WTC11 (cell line): ENCODE data around the gene ABCB6. TPM values are rescaled to one million over a fixed set of nuclear protein-coding genes. Genes with fewer than 3 reads are reported as not detected.
A peak's percentile ranks its signal among the peaks of the same experiment; 100 is the strongest.

ENCODE experiments used
- ATAC-seq: fragments of 200-7000 bp; cut with Tn5 transposase; 2 replicates; pipeline ENCODE4 v1.10.0; 2021; ENCODE audit warnings: mild to moderate bottlenecking, moderate library complexity
- CTCF ChIA-PET: fragments of 300-600 bp; sonication (Branson Sonifier 250); formaldehyde crosslinking; loops from one replicate; lab custom pipeline; 2021; ENCODE audit warnings: antibody characterized with exemption; lab: Charles Lee
- POLR2A ChIA-PET: fragments of 350-600 bp; sonication (Branson Sonifier 250); formaldehyde crosslinking; loops from one replicate; lab custom pipeline; 2021; ENCODE audit warnings: antibody characterized with exemption; lab: Charles Lee
- DNase-seq: peaks from one replicate; pipeline ENCODE4 v3.0.0; 2021; ENCODE audit warnings: low spot score
- H3K27ac Mint-ChIP-seq: 2 replicates; pipeline ENCODE4 v1.8.0; 2021; ENCODE audit warnings: mixed read lengths
- H3K27me3 Mint-ChIP-seq: 2 replicates; pipeline ENCODE4 v1.8.0; 2021; ENCODE audit warnings: low read depth, mild to moderate bottlenecking, moderate library complexity, mixed read lengths
- H3K36me3 Mint-ChIP-seq: 2 replicates; pipeline ENCODE4 v1.8.0; 2021; ENCODE audit warnings: mixed read lengths
- H3K4me1 Mint-ChIP-seq: 2 replicates; pipeline ENCODE4 v1.8.0; 2022; ENCODE audit warnings: mixed read lengths
- H3K4me3 Mint-ChIP-seq: 2 replicates; pipeline ENCODE4 v1.8.0; 2021; ENCODE audit warnings: mild to moderate bottlenecking, moderate library complexity, mixed read lengths
- H3K9me3 Mint-ChIP-seq: 2 replicates; pipeline ENCODE4 v1.8.0; 2021; ENCODE audit warnings: mixed read lengths
- CBFB ChIP-seq: sonication (generic); formaldehyde crosslinking; IDR thresholded peaks from 2 replicates; pipeline ENCODE4 v1.8.1; 2022; ENCODE audit warnings: mild to moderate bottlenecking, low read depth, missing genetic modification reagents
- E2F1 ChIP-seq: sonication (generic); formaldehyde crosslinking; IDR thresholded peaks from 2 replicates; pipeline ENCODE4 v1.8.0; 2022; ENCODE audit warnings: mild to moderate bottlenecking, missing genetic modification reagents
- ESRRA ChIP-seq: sonication (generic); formaldehyde crosslinking; IDR thresholded peaks from 2 replicates; pipeline ENCODE4 v1.8.1; 2022; ENCODE audit warnings: mild to moderate bottlenecking, missing genetic modification reagents, borderline replicate concordance
- HMGA2 ChIP-seq: fragments of 250-450 bp; sonication (Bioruptor Pico); IDR thresholded peaks from 2 replicates; pipeline ENCODE4 v1.4.0; 2021; ENCODE audit warnings: mild to moderate bottlenecking, moderate library complexity
- NFYB ChIP-seq: sonication (generic); formaldehyde crosslinking; conservative IDR thresholded peaks from 2 replicates; pipeline ENCODE4 v1.8.0; 2022; ENCODE audit warnings: low read depth, missing genetic modification reagents
- NR2C2 ChIP-seq: sonication (generic); formaldehyde crosslinking; IDR thresholded peaks from 2 replicates; pipeline ENCODE4 v1.8.0; 2022; ENCODE audit warnings: mild to moderate bottlenecking, missing genetic modification reagents
- NR3C1 ChIP-seq: sonication (generic); formaldehyde crosslinking; conservative IDR thresholded peaks from 2 replicates; pipeline ENCODE4 v1.8.1; 2023; ENCODE audit warnings: low read depth, mild to moderate bottlenecking, missing genetic modification reagents
- RORB ChIP-seq: fragments of 250-450 bp; sonication (Bioruptor Pico); IDR thresholded peaks from 2 replicates; pipeline ENCODE4 v1.9.0; 2021; ENCODE audit warnings: mild to moderate bottlenecking
- TP53 ChIP-seq: sonication (generic); formaldehyde crosslinking; IDR thresholded peaks from 2 replicates; pipeline ENCODE4 v1.8.1; 2023; ENCODE audit warnings: mild to moderate bottlenecking, missing genetic modification reagents
- ZBTB21 ChIP-seq: sonication (generic); formaldehyde crosslinking; IDR thresholded peaks from 2 replicates; pipeline ENCODE4 v1.8.1; 2023; ENCODE audit warnings: mild to moderate bottlenecking, missing genetic modification reagents, borderline replicate concordance
- ZNF396 ChIP-seq: fragments of 250-450 bp; sonication (Bioruptor Pico); IDR thresholded peaks from 2 replicates; pipeline ENCODE4 v1.8.0; 2021; ENCODE audit warnings: mild to moderate bottlenecking, moderate library complexity, borderline replicate concordance
- ZNF512 ChIP-seq: sonication (generic); formaldehyde crosslinking; IDR thresholded peaks from 2 replicates; pipeline ENCODE4 v1.8.1; 2022; ENCODE audit warnings: missing genetic modification reagents, borderline replicate concordance
- total RNA-seq: library from RNA; stranded (reverse); gene quantifications from 3 replicates; pipeline ENCODE4 v1.2.3, GENCODE V29; 2021
- TF ChIP-seq, protein P1 (sequence below): sonication (generic); formaldehyde crosslinking; IDR thresholded peaks from 2 replicates; pipeline ENCODE4 v1.8.1; 2023; ENCODE audit warnings: mild to moderate bottlenecking, missing genetic modification reagents
- TF ChIP-seq, protein P2 (sequence below): sonication (generic); formaldehyde crosslinking; IDR thresholded peaks from 2 replicates; pipeline ENCODE4 v1.8.0; 2022; ENCODE audit warnings: missing genetic modification reagents
- TF ChIP-seq, protein P3 (sequence below): sonication (generic); formaldehyde crosslinking; IDR thresholded peaks from 2 replicates; pipeline ENCODE4 v1.8.1; 2023; ENCODE audit warnings: mild to moderate bottlenecking, missing genetic modification reagents, moderate library complexity
- TF ChIP-seq, protein P4 (sequence below): sonication (generic); formaldehyde crosslinking; IDR thresholded peaks from 2 replicates; pipeline ENCODE4 v1.8.1; 2023; ENCODE audit warnings: mild to moderate bottlenecking, missing genetic modification reagents, moderate library complexity

The ABCB6 gene
- total RNA-seq, 1 experiment from 2014 or later = 44.8 TPM

DNA sequence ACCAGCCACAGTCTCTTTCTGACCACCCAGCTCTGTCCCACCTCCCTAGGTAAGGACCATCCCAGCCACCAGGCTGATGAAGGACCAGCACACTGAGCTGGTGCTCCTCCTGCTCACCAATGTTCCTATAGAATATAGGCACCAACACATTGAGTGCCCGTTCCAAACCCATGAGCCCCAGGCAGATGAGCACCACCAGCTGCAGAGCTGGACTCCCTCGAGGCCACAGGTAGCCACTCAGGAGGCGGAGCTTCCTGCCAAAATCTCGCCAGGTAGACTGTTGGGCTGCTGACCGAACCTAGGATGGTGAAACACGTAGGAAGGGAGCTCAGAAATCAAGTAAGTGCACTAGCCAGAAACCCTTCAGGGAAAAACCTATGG, 2.2 kb downstream of the ABCB6 start (continued):
- TF ChIP-seq, protein P1, sequence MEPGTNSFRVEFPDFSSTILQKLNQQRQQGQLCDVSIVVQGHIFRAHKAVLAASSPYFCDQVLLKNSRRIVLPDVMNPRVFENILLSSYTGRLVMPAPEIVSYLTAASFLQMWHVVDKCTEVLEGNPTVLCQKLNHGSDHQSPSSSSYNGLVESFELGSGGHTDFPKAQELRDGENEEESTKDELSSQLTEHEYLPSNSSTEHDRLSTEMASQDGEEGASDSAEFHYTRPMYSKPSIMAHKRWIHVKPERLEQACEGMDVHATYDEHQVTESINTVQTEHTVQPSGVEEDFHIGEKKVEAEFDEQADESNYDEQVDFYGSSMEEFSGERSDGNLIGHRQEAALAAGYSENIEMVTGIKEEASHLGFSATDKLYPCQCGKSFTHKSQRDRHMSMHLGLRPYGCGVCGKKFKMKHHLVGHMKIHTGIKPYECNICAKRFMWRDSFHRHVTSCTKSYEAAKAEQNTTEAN (CRISPR knock-in tag) = no peak
- no peak for TF ChIP-seq ZNF512
- TF ChIP-seq NR2C2 (CRISPR knock-in tag) = no peak
- no peak for TF ChIP-seq HMGA2
- no peak for TF ChIP-seq ZNF396
- TF ChIP-seq ESRRA (CRISPR knock-in tag) = no peak
- TF ChIP-seq E2F1 (CRISPR knock-in tag) = no peak
- TF ChIP-seq NR3C1 (CRISPR knock-in tag) = no peak
- TF ChIP-seq, protein P2, sequence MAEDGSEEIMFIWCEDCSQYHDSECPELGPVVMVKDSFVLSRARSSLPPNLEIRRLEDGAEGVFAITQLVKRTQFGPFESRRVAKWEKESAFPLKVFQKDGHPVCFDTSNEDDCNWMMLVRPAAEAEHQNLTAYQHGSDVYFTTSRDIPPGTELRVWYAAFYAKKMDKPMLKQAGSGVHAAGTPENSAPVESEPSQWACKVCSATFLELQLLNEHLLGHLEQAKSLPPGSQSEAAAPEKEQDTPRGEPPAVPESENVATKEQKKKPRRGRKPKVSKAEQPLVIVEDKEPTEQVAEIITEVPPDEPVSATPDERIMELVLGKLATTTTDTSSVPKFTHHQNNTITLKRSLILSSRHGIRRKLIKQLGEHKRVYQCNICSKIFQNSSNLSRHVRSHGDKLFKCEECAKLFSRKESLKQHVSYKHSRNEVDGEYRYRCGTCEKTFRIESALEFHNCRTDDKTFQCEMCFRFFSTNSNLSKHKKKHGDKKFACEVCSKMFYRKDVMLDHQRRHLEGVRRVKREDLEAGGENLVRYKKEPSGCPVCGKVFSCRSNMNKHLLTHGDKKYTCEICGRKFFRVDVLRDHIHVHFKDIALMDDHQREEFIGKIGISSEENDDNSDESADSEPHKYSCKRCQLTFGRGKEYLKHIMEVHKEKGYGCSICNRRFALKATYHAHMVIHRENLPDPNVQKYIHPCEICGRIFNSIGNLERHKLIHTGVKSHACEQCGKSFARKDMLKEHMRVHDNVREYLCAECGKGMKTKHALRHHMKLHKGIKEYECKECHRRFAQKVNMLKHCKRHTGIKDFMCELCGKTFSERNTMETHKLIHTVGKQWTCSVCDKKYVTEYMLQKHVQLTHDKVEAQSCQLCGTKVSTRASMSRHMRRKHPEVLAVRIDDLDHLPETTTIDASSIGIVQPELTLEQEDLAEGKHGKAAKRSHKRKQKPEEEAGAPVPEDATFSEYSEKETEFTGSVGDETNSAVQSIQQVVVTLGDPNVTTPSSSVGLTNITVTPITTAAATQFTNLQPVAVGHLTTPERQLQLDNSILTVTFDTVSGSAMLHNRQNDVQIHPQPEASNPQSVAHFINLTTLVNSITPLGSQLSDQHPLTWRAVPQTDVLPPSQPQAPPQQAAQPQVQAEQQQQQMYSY (CRISPR knock-in tag) = no peak
- TF ChIP-seq ZBTB21 (CRISPR knock-in tag) = no peak
- TF ChIP-seq, protein P3, sequence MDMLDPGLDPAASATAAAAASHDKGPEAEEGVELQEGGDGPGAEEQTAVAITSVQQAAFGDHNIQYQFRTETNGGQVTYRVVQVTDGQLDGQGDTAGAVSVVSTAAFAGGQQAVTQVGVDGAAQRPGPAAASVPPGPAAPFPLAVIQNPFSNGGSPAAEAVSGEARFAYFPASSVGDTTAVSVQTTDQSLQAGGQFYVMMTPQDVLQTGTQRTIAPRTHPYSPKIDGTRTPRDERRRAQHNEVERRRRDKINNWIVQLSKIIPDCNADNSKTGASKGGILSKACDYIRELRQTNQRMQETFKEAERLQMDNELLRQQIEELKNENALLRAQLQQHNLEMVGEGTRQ (CRISPR knock-in tag) = no peak
- TF ChIP-seq CBFB = no peak

DNA sequence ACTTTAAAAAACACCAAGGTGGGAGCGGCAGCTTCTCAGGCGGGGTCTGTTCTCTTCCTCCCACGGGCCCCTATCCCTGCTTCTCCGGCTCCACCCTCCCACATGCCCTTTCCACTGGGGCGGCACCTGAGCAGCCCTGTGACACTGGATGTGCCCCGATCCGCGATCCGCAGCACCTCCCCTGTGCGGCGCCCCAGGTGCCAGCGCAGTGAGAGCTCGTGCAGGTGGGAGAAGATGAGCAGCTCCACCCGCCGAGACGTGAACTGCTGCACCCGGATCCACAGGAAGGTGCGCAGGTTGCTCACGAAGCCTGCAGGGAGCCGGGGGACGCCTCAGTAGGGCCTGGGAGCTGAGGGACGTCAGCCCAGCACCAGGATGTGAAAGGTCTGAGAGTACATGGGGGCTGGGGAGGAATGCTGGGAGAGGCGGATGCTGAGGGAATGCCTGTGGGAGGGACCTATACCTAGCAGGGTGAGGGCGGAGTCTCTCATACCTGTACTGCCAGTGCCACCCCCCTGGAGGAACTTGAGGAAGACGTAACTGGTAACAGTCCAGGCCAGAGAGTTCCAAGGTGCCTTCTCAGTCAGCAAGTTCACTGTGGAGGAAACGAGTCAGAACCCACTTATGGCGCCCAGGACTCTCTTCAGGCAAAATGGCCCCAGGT, 2.8 kb downstream of the ABCB6 start:
- H3K4me1 Mint-ChIP-seq = peaks cover 25% of the 10 kb centered on the region
- ChIA-PET POLR2A (interaction anchor here (0.7 kb wide), 1 partner anchor 79 kb away, joined by 3 read pairs; no protein-coding TSS in a partner anchor), CTCF (interaction anchor here (0.9 to 1.4 kb wide), 4 partner anchors 79 to 314 kb away, joined by 3 to 4 read pairs (median 3); no protein-coding TSS in a partner anchor)
- no peaks in the 10 kb centered on the region for H3K27me3 Mint-ChIP-seq
- H3K27ac Mint-ChIP-seq = no peak overlapping the region; the same call in 1 of the 2 replicates
- H3K9me3 Mint-ChIP-seq = no peaks in the 10 kb centered on the region
- peaks cover 43% of the 10 kb centered on the region for H3K36me3 Mint-ChIP-seq
- DNase-seq (peak; percentile 27), ATAC-seq (peak; percentile 10)
- TF ChIP-seq RORB (CRISPR knock-in tag) (no peak), NFYB (CRISPR knock-in tag) (no peak), TP53 (no peak), E2F1 (CRISPR knock-in tag) (no peak)
- TF ChIP-seq, protein P4, sequence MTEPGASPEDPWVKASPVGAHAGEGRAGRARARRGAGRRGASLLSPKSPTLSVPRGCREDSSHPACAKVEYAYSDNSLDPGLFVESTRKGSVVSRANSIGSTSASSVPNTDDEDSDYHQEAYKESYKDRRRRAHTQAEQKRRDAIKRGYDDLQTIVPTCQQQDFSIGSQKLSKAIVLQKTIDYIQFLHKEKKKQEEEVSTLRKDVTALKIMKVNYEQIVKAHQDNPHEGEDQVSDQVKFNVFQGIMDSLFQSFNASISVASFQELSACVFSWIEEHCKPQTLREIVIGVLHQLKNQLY (CRISPR knock-in tag) = no peak
- TF ChIP-seq, protein P1 (CRISPR knock-in tag) = no peak
- TF ChIP-seq, protein P2 (CRISPR knock-in tag) = no peak
- H3K4me3 Mint-ChIP-seq = no peak overlapping the region
